Transverse colon (tissue), 4 donors: Measurements from ENCODE around the gene THSD7A. TPM values are rescaled to one million over a fixed set of nuclear protein-coding genes. Genes with fewer than 3 reads are reported as not detected.

ENCODE experiments used
- DNase-seq: peaks from one replicate; pipeline ENCODE4 v3.0.0-alpha.2; 2019
- H3K27ac ChIP-seq, 4 donors: fragments of 200-600 bp; sonication (generic); 2 replicates each; pipeline ENCODE4 v1.5.1; 2016 to 2018; ENCODE audit warnings: inconsistent platforms in 4 of 4
- H3K27me3 ChIP-seq: fragments of 200-600 bp; sonication (generic); 2 replicates; pipeline ENCODE4 v1.5.1; 2017; ENCODE audit warnings: inconsistent platforms
- H3K36me3 ChIP-seq, 4 donors: fragments of 200-600 bp; sonication (generic); 2 replicates each; pipeline ENCODE4 v1.5.1; 2017 to 2019; ENCODE audit warnings: inconsistent platforms in 4 of 4
- H3K4me1 ChIP-seq, 4 donors: fragments of 200-600 bp; sonication (generic); 2 replicates each; pipeline ENCODE4 v1.5.1; 2017 to 2020; ENCODE audit warnings: inconsistent platforms in 4 of 4
- H3K4me3 ChIP-seq, 4 donors: fragments of 200-600 bp; sonication (generic); 1 replicate in 1 of 4; 2 replicates in 3 of 4; pipeline versions ENCODE4 v1.5.1 to v1.6.1; 2017 to 2019; ENCODE audit warnings: inconsistent platforms in 4 of 4
- H3K9me3 ChIP-seq, 2 donors: fragments of 200-600 bp; sonication (generic); 2 replicates each; pipeline ENCODE4 v1.5.1; 2017 to 2019; ENCODE audit warnings: inconsistent platforms in 2 of 2
- CTCF ChIP-seq, 5 experiments: fragments of 200-600 bp in 3 of 5; fragments of 450-650 bp in 2 of 5; sonication (generic) in 3 of 5; IDR thresholded peaks; 1 replicate in 2 of 5; 2 replicates in 3 of 5; pipeline ENCODE4 v1.5.1; 2016 to 2017; ENCODE audit warnings: antibody characterized with exemption in 5 of 5, inconsistent platforms in 3 of 5, mild to moderate bottlenecking in 2 of 5, moderate library complexity in 1 of 5
- EP300 ChIP-seq: sonication (generic); formaldehyde crosslinking; IDR thresholded peaks from one replicate; pipeline ENCODE4 v1.6.1; 2017; ENCODE audit warnings: antibody characterized with exemption, low read depth
- POLR2A ChIP-seq: fragments of 450-650 bp; IDR thresholded peaks from one replicate; pipeline ENCODE4 v1.6.1; 2016; ENCODE audit warnings: antibody characterized with exemption, mild to moderate bottlenecking, moderate library complexity
- POLR2AphosphoS5 ChIP-seq, 3 donors: sonication (generic); formaldehyde crosslinking; IDR thresholded peaks; one replicate each; pipeline ENCODE4 v1.6.1; 2016; ENCODE audit warnings: antibody characterized with exemption in 3 of 3
- WGBS, 2 donors: methylation state at CpG; one replicate each; pipeline ENCODE4 v1.1.5; 2018; ENCODE audit warnings: low coverage in 1 of 2; 5-methylcytosine and 5-hydroxymethylcytosine counted together
- in situ Hi-C, 4 donors: fragments of 200-750 bp; cut with MboI; loops; one replicate each; pipeline versions ENCODE4 v1.15.0 to v1.15.1; 2017; ENCODE audit warnings: low sequenced_read_pairs in 3 of 4, low pct_ligation_motif_present in 1 of 4, low pct_unique_long_range_greater_than_20kb in 1 of 4
- intact Hi-C: fragments of 100-400 bp; cut with DNase I; formaldehyde crosslinking; loops from one replicate; pipeline ENCODE4 v1.15.1; 2023; ENCODE audit warnings: low total_unique reads
- total RNA-seq, 4 donors: library from RNA; depleted of rRNA; stranded (reverse); fragments of >200 nt; gene quantifications; one replicate each; pipeline ENCODE4 v1.1.0, GENCODE V29; 2016

THSD7A gene
- total RNA-seq, 4 donors from 2014 or later = 1.9 to 18.9 (median 2.0) TPM

DNA sequence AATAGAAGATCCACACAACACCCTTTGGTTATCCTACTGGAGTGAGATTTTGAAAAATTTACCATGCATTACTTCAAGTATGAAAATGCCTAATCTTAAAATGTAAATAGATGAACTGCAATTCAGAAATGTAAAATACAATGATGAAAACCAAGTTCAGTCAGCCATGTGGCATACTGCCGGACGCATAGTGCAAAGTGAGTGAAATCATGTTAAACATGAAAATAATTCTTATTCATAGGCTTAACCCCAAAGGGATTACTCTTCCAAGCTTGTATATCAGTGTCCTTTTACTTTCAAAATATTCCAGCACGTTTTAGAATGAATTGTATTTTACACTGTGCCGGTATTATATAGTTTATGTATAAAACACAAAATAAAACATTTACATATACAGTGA is 99.8 kb downstream of the THSD7A start:
- no peak for TF ChIP-seq POLR2A
- no peak for TF ChIP-seq CTCF (IDR thresholded peaks at IDR 0.05)
- no peak for TF ChIP-seq EP300
- no peak for TF ChIP-seq POLR2AphosphoS5 (IDR thresholded peaks at IDR 0.05)
- WGBS, 2 donors = 59 to 72% methylated on average over 4 of the region's 4 CpGs
- H3K27ac ChIP-seq = no peak overlapping the region
- H3K9me3 ChIP-seq = no peaks in the 10 kb centered on the region
- intact Hi-C loops (no loop called here), in situ Hi-C loops (no loop called here)
- no peak for DNase-seq
- no peaks in the 10 kb centered on the region for H3K36me3 ChIP-seq
- H3K4me3 ChIP-seq = no peak overlapping the region
- H3K4me1 ChIP-seq = no peaks in the 10 kb centered on the region
- no peaks in the 10 kb centered on the region for H3K27me3 ChIP-seq

- 95 to 100% methylated on average over 1 of the region's 1 CpG for WGBS, 2 donors
- no peaks in the 10 kb centered on the region for H3K9me3 ChIP-seq
- H3K27ac ChIP-seq = no peak overlapping the region
- DNase-seq = no peak
- no peaks in the 10 kb centered on the region for H3K27me3 ChIP-seq
- no peaks in the 10 kb centered on the region for H3K36me3 ChIP-seq
- intact Hi-C loops = no loop called here
- TF ChIP-seq POLR2A (no peak), EP300 (no peak), CTCF (IDR thresholded peaks at IDR 0.05) (no peak), POLR2AphosphoS5 (IDR thresholded peaks at IDR 0.05) (no peak)
- H3K4me3 ChIP-seq = no peak overlapping the region
- H3K4me1 ChIP-seq = no peaks in the 10 kb centered on the region
- in situ Hi-C loops = no loop called here
Observed at GRCh38 chr7:11730725-11731124, 101.3 kb downstream of the THSD7A start.

- intact Hi-C loops (no loop called here), in situ Hi-C loops (no loop called here)
- no peak for DNase-seq
- Histone ChIP-seq H3K4me3 (no peak overlapping the region), H3K27me3 (no peaks in the 10 kb centered on the region), H3K4me1 (no peaks in the 10 kb centered on the region), H3K36me3 (no peaks in the 10 kb centered on the region), H3K27ac (no peak overlapping the region), H3K9me3 (no peaks in the 10 kb centered on the region)
- TF ChIP-seq POLR2AphosphoS5 (IDR thresholded peaks at IDR 0.05) (no peak), CTCF (IDR thresholded peaks at IDR 0.05) (no peak), EP300 (no peak), POLR2A (no peak)
- WGBS, 2 donors = 88 to 100% methylated on average over 1 of the region's 1 CpG
Observed at GRCh38 chr7:11727864-11728263, 104.1 kb downstream of the THSD7A start.

GRCh38 chr7:11726794-11727155 is 105.2 kb downstream of the THSD7A start:
- Histone ChIP-seq H3K4me3 (no peak overlapping the region), H3K36me3 (no peaks in the 10 kb centered on the region), H3K4me1 (no peaks in the 10 kb centered on the region), H3K9me3 (no peaks in the 10 kb centered on the region), H3K27me3 (no peaks in the 10 kb centered on the region), H3K27ac (no peak overlapping the region)
- intact Hi-C loops = no loop called here
- in situ Hi-C loops = no loop called here
- 76 to 79% methylated on average over 6 of the region's 6 CpGs for WGBS, 2 donors
- TF ChIP-seq POLR2AphosphoS5 (IDR thresholded peaks at IDR 0.05) (no peak), CTCF (IDR thresholded peaks at IDR 0.05) (no peak), POLR2A (no peak), EP300 (no peak)
- no peak for DNase-seq
